ENCODE measurements around the gene SAV1. TPM values are rescaled to one million over a fixed set of nuclear protein-coding genes. Genes with fewer than 3 reads are reported as not detected.

SAV1 gene
- total RNA-seq, 1 donor from 2014 or later = 31.7 TPM

GRCh38 chr14:50600849-50601248 lies 67.3 kb downstream of the SAV1 start:
- H3K4me1 Mint-ChIP-seq = peaks cover 22% of the 10 kb centered on the region
- H3K27me3 Mint-ChIP-seq (ENCODE audit: low read depth) = no peaks in the 10 kb centered on the region
- TF ChIP-seq CTCF (IDR thresholded peaks at IDR 0.05; ENCODE audit: unreplicated experiment) = no peak
- H3K27ac Mint-ChIP-seq = no peak overlapping the region
- H3K36me3 Mint-ChIP-seq = no peaks in the 10 kb centered on the region
- DNase-seq (ENCODE audit: low spot score in 2 of 2, unreplicated experiment in 2 of 2) = no peak
- H3K4me3 Mint-ChIP-seq = no peak overlapping the region
- no peaks in the 10 kb centered on the region for H3K9me3 Mint-ChIP-seq

- H3K4me3 Mint-ChIP-seq = peak overlapping the region; percentile 6
- no peak for DNase-seq (ENCODE audit: low spot score in 2 of 2, unreplicated experiment in 2 of 2)
- TF ChIP-seq CTCF (IDR thresholded peaks at IDR 0.05; ENCODE audit: unreplicated experiment) = no peak
- H3K4me1 Mint-ChIP-seq = peaks cover 19% of the 10 kb centered on the region
- no peaks in the 10 kb centered on the region for H3K27me3 Mint-ChIP-seq (ENCODE audit: low read depth)
- no peaks in the 10 kb centered on the region for H3K36me3 Mint-ChIP-seq
- no peak overlapping the region for H3K27ac Mint-ChIP-seq
- H3K9me3 Mint-ChIP-seq = no peaks in the 10 kb centered on the region
Observed at GRCh38 chr14:50599700-50600444, 68.2 kb downstream of the SAV1 start.

GRCh38 chr14:50598765-50599164 lies 69.3 kb downstream of the SAV1 start:
- no peaks in the 10 kb centered on the region for H3K36me3 Mint-ChIP-seq
- no peaks in the 10 kb centered on the region for H3K9me3 Mint-ChIP-seq
- no peak for DNase-seq (ENCODE audit: low spot score in 2 of 2, unreplicated experiment in 2 of 2)
- no peaks in the 10 kb centered on the region for H3K27me3 Mint-ChIP-seq (ENCODE audit: low read depth)
- H3K4me3 Mint-ChIP-seq = no peak overlapping the region
- no peak for TF ChIP-seq CTCF (IDR thresholded peaks at IDR 0.05; ENCODE audit: unreplicated experiment)
- H3K27ac Mint-ChIP-seq = no peak overlapping the region
- H3K4me1 Mint-ChIP-seq = peaks cover 18% of the 10 kb centered on the region

GRCh38 chr14:50594577-50595316 lies 73.4 kb downstream of the SAV1 start:
- Mint-ChIP-seq H3K4me3 (no peak overlapping the region), H3K27ac (no peak overlapping the region), H3K36me3 (no peaks in the 10 kb centered on the region), H3K4me1 (peaks cover 2% of the 10 kb centered on the region), H3K9me3 (no peaks in the 10 kb centered on the region), H3K27me3 (ENCODE audit: low read depth) (no peaks in the 10 kb centered on the region)
- no peak for DNase-seq (ENCODE audit: low spot score in 2 of 2, unreplicated experiment in 2 of 2)
- no peak for TF ChIP-seq CTCF (IDR thresholded peaks at IDR 0.05; ENCODE audit: unreplicated experiment)

GRCh38 chr14:50590464-50590863 lies 77.6 kb downstream of the SAV1 start:
- H3K4me3 Mint-ChIP-seq = no peak overlapping the region
- no peak for TF ChIP-seq CTCF (IDR thresholded peaks at IDR 0.05; ENCODE audit: unreplicated experiment)
- H3K27ac Mint-ChIP-seq = no peak overlapping the region
- H3K27me3 Mint-ChIP-seq (ENCODE audit: low read depth) = no peaks in the 10 kb centered on the region
- no peaks in the 10 kb centered on the region for H3K9me3 Mint-ChIP-seq
- H3K36me3 Mint-ChIP-seq = no peaks in the 10 kb centered on the region
- DNase-seq (ENCODE audit: low spot score in 2 of 2, unreplicated experiment in 2 of 2) = no peak
- H3K4me1 Mint-ChIP-seq = no peaks in the 10 kb centered on the region

Other genes starting within 250 kb of the SAV1 start
- 80.9 to 95.4 TPM (median 94.5 TPM) in 3 replicates for gene MAP4K5, start 135.7 kb downstream of the SAV1 start, total RNA-seq
- 1.5 to 2.9 TPM (median 1.8 TPM) in 3 replicates for gene ATL1, start 108.2 kb downstream of the SAV1 start, total RNA-seq
- 26.7 to 33.2 TPM (median 29.3 TPM) in 3 replicates for gene NIN, start 162.9 kb upstream of the SAV1 start, total RNA-seq
- 0.16 to 0.47 TPM (median 0.27 TPM) in 3 replicates for gene ABHD12B, start 203.7 kb upstream of the SAV1 start, total RNA-seq